HG02970 (cell line): Measurements from ENCODE around the gene FXYD6.

Source experiments
- ATAC-seq: cut with Tn5 transposase; IDR thresholded peaks from one replicate; pipeline ENCODE4 v1.9.1; 2021; ENCODE audit warnings: mild to moderate bottlenecking, moderate library complexity, moderate number of reproducible peaks; ENCODE audit not compliant: unreplicated experiment, low FRiP score

Gene FXYD6

GRCh38 chr11:117833401-117833891 lies 43.0 kb downstream of the FXYD6 start:
- no peak for ATAC-seq

GRCh38 chr11:117832511-117832910 lies 43.9 kb downstream of the FXYD6 start:
- no peak for ATAC-seq

DNA sequence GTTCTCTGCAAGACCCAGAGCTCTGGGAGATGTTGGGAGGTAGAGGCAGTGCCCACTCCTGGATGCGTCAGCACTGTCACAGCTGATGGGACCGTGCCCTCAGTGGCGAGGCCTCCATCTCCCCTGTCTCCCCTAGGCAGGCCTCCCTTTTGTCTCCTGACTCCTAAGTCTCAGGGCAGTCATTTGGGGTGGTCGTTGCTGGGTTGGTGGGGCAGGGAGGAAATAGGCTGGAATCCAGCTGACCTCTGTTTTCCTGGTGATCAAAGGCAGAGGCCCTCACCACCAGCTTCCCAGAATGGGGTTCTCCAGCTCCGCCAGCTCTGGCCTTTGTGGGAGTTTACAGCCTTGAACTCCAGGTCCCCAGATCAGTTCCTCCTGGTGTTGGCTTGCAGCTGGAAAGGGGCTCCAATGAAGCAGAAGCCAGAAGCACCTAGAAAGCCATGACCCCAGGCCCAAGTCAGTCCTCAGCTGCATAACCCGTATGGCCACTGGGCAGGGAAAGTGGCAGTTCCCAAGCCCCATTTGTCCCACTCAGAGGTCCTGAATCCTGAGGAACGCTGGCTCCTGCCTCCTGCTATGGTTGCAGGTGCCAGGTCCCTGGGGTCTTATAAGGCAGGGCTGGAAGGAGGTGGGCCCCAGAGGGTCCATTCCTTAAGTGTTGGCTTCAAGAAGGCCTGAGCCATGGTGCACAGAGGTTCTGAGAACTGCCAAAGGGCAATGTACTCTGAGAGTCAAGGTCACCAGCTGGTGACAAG lies 44.6 kb downstream of the FXYD6 start:
- no peak for ATAC-seq

GRCh38 chr11:117830674-117831351 lies 45.6 kb downstream of the FXYD6 start:
- ATAC-seq = no peak

DNA sequence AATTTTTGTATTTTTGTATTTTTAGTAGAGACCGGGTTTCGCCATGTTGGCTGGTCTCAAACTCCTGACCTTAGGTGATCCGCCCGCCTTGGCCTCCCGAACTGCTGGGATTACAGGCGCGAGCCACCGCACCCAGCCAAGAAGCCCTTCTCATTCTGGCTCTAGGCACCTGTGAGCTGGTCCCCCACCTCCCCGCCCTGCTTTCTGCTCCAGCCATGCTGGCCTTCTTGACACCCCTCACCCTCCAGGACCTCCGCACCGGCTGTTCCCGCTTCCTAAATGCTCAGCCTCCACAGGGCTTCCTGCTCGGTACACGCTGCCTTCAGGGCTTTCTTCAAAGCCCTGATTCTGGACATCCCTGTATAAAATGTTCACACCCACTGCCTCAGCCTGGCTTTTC lies 46.4 kb downstream of the FXYD6 start:
- no peak for ATAC-seq

DNA sequence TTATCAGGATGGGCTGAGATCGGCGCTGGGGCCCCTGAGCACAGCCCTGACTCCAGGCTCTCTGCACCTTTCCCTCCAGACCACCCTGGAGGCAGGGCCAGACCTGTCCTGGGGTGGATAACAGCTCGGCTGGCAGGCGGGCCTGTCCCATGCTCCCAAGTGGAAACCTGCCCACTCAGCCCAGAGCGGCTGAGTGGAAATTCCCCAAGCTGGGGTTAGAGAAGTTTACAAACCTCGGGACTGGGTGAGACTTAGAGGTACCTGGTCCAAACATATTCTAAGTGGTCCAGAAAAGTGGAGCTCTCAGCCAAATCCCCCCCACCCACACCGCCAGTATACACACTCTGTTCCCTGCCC lies 47.1 kb downstream of the FXYD6 start:
- no peak for ATAC-seq

DNA sequence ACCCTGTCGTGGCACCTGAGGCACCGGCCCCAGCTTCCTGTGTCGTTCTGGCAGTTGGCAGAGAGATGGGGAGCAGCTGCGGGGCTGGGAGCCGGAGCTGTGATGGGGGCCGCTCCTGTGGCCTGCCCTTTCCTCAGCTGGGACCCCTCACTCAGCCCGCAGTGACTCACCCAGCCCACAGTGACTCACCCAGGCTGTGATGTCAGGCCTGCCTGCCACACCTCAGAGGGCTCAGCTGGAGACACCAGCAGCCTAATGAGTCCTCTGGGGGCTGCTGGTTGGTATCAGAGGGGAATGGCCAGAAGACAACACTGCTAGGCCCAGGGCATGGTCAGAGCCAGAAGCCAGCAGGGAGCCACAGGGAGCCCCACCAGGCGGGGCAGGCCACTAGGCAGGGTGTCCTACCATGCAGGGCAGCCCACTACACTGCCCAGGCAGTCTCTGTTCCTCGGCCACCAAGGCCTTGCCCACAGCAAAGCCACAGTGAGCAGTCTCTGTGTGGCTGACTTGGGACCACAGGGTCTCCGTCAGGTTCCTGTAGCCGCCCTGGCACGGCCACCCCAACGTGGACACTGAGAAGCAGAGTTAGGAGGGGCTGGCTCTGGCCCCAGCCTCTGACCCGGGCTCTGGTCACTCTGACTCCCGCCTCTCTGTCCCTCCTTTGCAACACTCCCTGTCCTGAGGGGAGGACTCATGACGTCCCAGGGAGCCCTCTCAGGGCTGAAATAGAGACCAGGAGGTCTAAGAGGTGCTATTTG lies 47.7 kb downstream of the FXYD6 start:
- peak; percentile 53 for ATAC-seq

- no peak for ATAC-seq
Observed at GRCh38 chr11:117827521-117828511, 48.6 kb downstream of the FXYD6 start.

- ATAC-seq = no peak
Observed at GRCh38 chr11:117826832-117827231, 49.6 kb downstream of the FXYD6 start.

- no peak for ATAC-seq
Observed at GRCh38 chr11:117826190-117826570, 50.3 kb downstream of the FXYD6 start.

GRCh38 chr11:117825538-117826189 lies 50.8 kb downstream of the FXYD6 start:
- ATAC-seq = no peak

DNA sequence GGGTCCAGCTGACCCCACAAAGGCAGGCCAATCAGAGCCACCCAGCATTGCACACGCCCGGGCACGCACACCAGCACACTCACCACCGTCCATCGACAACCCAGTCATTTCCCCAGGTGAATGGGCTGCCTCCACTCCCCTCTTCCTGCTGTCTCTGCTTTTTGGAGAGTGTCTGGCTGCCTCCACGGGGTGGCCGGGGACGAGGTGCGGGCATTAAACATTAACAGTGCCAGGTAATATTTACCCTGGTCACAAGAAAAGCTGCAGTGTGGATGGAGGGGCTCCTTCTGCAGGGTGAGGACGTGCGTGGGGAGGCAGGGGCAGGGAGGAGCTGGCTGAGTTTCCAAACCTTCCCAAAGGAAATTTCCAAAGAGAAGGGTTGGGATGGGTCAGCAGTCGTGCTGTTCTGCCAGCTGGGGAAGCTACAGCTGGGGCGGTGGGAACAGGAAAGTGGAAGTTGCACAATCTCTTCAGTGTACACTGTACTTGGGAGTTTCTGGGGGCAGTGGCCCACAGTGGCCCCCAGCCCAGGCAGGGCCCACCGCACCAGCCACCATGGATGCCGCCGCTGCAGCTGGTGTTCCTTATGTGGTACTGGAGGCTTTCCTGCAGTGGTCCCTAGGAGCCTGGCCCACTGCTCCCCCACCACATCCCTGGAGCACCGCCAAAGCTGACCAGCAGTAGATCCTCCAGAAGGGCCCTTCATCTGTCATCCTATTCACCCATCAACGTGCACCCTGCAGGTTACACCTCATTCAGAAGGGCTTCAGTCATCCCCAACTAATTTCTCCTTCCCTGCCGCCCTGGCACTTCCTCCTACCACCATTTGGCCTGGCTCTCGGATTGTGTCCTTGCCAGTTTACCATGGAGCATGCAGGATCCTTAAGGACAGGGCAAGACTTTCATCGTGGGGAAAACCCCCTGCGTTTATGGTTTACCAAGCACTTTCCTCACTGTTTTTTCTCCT lies 51.6 kb downstream of the FXYD6 start, which contains the start of gene FXYD2:
TSS of gene FXYD2 (minus strand) at position 174 of the 967 bp plus-strand sequence. CDS start at position 108, 66 bp downstream.
- ATAC-seq = no peak

GRCh38 chr11:117823946-117824420 lies 52.5 kb downstream of the FXYD6 start:
- ATAC-seq = no peak

DNA sequence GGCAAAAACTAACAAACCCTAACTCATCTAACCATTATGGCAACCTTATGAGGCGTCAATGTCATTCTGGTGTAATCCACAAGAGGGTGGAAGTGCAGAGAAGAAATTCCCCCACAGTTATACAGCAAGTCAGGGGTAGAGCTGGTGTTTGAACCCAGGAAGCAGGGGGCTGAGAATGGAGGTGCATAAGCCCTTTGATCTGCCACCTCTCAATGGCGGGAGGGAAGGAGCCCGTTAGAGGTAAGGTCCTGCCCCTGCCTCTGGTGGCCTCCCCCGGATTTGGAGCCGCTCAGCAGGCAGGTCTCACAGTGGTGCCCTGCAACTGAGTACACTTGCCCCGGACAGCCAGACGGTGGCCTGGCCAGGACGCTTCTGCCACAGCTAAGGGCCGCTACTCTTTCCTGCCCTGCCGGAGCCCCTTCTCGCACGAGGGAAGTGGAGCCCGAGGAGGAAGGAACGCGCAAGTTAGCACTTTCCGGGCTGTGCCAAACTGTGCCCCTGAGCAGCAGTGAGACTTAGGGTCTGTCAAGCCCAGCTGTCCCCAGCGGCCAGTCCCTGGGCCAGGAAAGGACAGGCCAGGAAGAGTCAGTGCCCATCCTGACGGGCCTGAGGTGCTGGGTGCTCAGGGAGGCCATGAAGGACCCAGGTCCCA lies 53.0 kb downstream of the FXYD6 start:
- no peak for ATAC-seq

DNA sequence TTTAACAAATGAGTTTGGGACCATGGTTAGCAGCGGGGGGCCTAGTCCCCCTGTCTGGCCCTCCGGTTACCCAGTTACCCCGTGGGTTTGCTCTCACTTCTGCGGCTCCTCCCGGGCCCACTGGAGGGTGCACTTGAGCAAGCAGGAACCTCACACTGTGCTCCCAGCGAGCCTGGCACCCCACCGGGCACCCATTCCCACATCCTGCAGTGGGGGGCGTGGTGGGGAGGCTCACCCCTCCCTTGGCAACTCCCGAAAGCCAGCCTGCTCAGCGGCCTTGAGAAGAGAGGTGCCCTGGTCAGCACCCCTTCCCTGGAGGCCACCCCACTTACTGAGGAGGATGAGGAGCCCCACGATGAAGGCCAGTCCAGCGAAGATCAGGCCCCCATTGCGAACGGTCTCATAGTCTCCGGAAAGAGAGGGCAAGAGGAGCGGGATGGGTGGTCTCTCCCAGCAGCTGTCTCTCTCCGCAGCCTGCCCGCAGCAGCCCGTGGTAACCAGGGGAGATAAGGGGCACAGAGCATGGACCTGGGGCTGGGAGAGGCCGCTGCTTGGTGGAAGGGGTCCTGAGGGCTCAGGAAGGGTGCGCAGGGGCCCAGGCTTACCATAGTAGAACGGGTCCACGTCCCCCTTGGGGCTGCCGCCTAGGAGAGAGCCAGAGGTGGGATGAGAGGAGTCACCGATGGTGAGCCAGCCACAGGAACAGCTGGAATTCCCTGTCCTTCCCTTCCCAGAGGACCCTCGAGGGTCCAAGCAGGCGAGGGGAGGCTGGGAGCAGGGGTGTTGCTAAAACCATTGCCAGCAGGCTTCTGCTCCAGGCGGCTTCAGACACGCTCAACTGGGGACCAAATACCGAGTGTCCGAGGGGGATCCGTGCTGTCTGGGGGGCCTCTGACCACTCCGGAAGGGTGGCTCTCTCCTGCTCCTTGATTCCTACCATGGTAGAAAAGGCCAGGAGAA lies 54.1 kb downstream of the FXYD6 start:
- ATAC-seq = no peak

GRCh38 chr11:117821431-117821830 lies 55.0 kb downstream of the FXYD6 start:
- ATAC-seq = no peak

- no peak for ATAC-seq
Observed at GRCh38 chr11:117820516-117820915, 55.9 kb downstream of the FXYD6 start.
